PFSK-1 (cell line): ENCODE results near the gene ARHGAP10.

Experiments used
- FOXP2 ChIP-seq: optimal IDR thresholded peaks from 2 replicates; pipeline ENCODE3; 2011; ENCODE audit warnings: borderline replicate concordance, control low read depth, inconsistent platforms; ENCODE audit not compliant: insufficient read depth; ENCODE audit errors: extremely low read length, extremely low read depth
- POLR2AphosphoS5 ChIP-seq: IDR thresholded peaks from 2 replicates; pipeline ENCODE4 v1.6.1; 2012; ENCODE audit warnings: low read depth, mild to moderate bottlenecking, control low read depth, low read length, moderate library complexity
- REST ChIP-seq, 2 experiments: IDR thresholded peaks; 2 replicates each; pipeline versions ENCODE4 v1.6.1 to v1.8.0; 2011 to 2012; ENCODE audit warnings: low read depth in 2 of 2, low read length in 2 of 2, control low read depth in 1 of 2, inconsistent platforms in 1 of 2, mild to moderate bottlenecking in 1 of 2, moderate library complexity in 1 of 2; ENCODE audit not compliant: insufficient read depth in 1 of 2
- SIN3A ChIP-seq: IDR thresholded peaks from 2 replicates; pipeline ENCODE4 v1.6.1; 2012; ENCODE audit warnings: mild to moderate bottlenecking, low read length, moderate library complexity, borderline replicate concordance; ENCODE audit not compliant: insufficient read depth
- TAF1 ChIP-seq: IDR thresholded peaks from 2 replicates; pipeline ENCODE4 v1.6.1; 2012; ENCODE audit warnings: low read length, control low read depth, borderline replicate concordance; ENCODE audit not compliant: insufficient read depth

- TF ChIP-seq REST (IDR thresholded peaks at IDR 0.05; ENCODE audit: insufficient read depth in 1 of 2, low read depth in 2 of 2, low read length in 2 of 2) (no peak), POLR2AphosphoS5 (no peak), TAF1 (no peak), SIN3A (no peak), FOXP2 (no peak)
These were observed 3.8 kb downstream of the ARHGAP10 start for GRCh38 chr4:147735413-147736301.
